Fibroblast of skin of right biceps (primary cell): Measurements from ENCODE around the gene MVK.

Experiments
- DNase-seq: peaks from one replicate; pipeline ENCODE4 v3.0.0-alpha.2; 2013

Gene MVK

GRCh38 chr12:109567967-109568366 is 5.6 kb upstream of the MVK start:
- no peak for DNase-seq

- DNase-seq = no peak
These were observed 5.1 kb upstream of the MVK start for GRCh38 chr12:109568486-109568885.

DNA sequence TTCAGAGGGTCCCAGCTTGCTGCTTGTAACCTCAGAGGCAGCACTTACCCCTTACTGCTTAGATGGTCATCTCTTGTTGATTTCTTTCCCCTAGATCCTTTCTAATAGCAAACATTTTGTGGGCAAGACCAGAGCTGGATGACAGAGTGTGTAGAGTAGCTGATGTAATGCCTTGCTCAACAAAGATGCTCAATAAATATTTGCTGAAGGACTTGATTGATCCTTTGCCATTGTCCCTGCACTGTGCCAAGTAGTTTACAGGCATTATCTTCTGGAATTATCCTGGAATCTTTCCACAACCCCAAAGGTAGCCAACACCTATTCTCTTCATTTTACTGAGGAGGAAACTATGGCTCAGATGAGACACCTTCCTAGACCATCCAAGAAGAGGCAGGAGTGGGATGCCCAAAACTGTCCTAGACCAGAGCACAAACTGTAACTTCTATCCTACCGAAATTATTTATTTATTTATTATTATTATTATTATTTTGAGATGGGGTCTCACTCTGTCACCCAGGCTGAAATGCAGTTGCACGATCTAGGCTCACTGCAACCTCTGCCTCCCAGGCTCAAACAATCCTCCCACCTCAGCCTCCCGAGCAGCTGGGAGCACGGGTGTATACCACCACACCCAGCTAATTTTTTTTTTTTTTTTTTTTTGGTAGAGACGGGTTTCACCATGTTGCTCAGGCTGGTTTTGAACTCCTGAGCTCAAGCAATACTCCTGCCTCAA is 1.7 kb upstream of the MVK start:
- no peak for DNase-seq

DNA sequence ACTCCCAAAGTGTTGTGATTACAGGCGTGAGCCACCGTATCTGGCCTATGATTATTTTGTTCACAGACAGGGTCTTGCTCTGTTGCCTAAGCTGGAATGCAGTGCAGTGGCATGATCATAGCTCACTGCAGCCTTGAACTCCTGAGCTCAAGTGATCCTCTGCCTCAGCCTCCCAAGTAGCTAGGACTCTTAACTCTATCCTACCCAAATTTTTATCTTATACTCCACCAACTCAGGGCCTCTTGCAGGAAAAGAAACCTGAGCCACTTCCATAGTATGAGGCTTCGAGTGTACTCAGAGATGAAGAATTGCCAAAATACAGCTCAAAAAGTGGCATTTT is 1.1 kb upstream of the MVK start:
- no peak for DNase-seq

- DNase-seq = no peak
These were observed 285 bp downstream of the MVK start for GRCh38 chr12:109573914-109574244.

DNA sequence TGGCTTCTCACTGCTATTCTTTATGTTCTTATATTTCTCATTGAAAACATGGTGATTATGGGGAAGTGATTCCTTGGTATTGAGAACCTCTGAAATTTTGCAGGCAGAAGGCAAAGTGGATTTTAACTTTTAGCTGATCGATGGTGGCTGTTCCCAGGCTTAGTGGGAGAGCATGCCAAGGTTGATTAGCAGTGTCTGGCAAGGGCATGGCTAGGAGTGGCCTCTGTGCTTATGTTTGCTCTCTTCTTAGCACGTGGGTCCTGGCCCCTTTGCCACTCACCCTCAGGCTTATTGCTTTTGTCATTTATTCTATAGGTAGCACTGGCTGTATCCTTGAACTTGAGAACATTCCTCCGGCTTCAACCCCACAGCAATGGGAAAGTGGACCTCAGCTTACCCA is 2.1 kb downstream of the MVK start:
- DNase-seq = no peak

- DNase-seq = no peak
These were observed 3.7 kb downstream of the MVK start for GRCh38 chr12:109577311-109577710.

- no peak for DNase-seq
These were observed 4.8 kb downstream of the MVK start for GRCh38 chr12:109578330-109578927.

DNA sequence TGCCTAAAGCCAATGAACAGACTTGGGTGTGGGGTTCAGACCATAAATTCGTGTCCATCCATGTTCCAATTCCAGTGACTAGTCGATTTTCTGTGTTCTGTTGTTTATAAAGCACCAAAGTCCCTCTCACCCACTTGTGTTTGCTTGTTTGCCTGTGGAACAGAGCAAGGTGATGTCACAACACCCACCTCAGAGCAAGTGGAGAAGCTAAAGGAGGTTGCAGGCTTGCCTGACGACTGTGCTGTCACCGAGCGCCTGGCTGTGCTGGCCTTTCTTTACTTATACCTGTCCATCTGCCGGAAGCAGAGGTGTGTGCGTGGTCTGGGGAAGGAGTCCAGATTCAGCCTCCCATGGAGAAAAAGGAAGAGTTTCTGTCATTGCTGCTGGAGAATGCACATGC is 6.0 kb downstream of the MVK start:
- no peak for DNase-seq

- no peak for DNase-seq
These were observed 6.7 kb downstream of the MVK start for GRCh38 chr12:109580272-109580671.

- no peak for DNase-seq
These were observed 7.2 kb downstream of the MVK start for GRCh38 chr12:109580684-109581333.

DNA sequence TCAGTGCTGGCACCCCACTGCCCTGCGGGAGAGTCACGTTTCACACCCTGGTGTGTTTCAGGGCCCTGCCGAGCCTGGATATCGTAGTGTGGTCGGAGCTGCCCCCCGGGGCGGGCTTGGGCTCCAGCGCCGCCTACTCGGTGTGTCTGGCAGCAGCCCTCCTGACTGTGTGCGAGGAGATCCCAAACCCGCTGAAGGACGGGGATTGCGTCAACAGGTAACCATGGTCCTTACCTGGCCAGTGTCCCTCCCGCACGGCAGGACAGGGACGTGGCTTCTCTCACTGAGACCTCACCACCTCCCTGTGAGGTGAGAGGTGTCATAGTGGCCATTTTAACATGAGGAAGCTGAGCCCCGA is 7.7 kb downstream of the MVK start:
- DNase-seq = no peak

DNA sequence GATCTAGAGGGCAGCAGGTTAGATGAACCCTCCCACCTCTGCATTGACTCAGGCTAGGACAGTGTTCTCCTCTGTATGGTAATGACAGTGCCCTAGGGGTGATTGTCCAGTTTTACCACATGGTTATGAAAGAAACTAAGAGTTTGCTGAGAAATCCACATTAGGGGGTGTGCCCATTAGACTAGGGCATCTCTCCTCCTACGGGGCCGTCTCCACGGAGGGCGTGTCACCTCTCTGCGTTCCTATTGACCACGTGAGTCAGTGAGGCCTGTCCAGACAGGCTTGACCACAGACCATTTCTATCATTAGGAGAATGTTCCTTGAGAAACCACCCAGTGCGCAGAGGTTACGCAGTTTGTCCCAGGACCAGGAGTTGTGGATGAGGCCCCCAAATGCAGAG is 8.3 kb downstream of the MVK start:
- no peak for DNase-seq

- no peak for DNase-seq
These were observed 9.0 kb downstream of the MVK start for GRCh38 chr12:109582636-109583035.

- DNase-seq = no peak
These were observed 10.1 kb downstream of the MVK start for GRCh38 chr12:109583733-109584132.

DNA sequence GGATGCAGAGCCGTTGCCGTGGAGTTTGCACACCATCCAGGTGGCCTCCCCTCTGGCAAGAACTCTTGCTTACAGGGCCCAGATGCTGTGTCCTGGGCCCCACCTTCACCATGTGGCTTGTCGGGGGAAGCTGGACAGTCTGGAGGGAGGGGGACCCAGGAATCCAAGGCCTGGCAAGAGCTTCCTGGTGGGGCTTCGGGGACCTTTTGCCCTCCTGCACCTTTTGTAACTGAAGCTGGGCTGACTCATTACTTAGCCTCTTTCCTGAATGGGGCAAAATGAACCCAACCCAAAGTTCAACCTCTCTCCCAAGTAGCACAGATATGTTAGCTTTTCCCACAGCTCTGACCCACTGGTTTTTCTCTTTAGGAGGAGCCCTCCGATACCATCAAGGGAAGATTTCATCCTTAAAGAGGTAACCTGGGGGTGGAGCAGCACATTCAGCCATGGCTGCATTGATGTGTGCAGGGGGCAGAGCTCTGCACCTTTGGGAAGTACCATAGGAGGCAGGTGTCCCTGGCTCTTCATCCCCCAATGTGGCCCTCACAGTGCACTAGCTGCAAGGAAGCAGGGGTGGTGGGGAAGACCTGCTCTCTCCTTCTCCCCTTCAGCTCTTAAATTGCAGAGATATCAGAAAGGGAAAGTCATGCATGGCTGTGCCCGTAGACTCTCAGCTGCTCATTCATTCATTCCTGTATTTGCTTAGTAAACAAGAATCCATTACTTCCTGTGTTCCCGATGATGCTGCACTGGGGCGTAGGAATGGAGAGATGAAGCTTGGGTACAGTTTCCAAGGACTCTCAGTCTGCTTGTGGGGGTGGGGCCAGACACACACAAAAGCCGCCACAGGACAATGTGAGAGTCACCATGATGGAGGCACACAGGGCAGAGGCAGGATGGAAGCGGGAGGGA is 13.0 kb downstream of the MVK start:
- DNase-seq = no peak

GRCh38 chr12:109587921-109588320 is 14.3 kb downstream of the MVK start:
- DNase-seq = no peak

- DNase-seq = no peak
These were observed 15.1 kb downstream of the MVK start for GRCh38 chr12:109588461-109589239.

DNA sequence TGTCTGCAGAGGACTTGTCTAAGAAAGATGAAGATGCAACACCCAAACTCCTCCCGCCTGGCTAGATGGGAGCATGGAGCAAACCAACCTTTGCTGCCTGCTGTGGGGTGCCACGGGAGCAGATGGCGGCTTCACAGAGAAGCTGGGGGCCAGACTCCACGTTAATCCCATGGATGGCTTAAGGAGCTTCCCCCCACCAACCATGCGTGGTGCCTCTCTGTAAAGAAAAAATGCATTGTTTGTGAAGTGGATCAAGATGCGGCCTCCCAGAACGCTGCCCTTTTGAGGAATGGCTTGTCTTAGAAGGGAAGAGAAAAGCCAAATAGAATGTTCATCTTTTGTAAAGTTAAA is 15.6 kb downstream of the MVK start:
- DNase-seq = no peak

DNA sequence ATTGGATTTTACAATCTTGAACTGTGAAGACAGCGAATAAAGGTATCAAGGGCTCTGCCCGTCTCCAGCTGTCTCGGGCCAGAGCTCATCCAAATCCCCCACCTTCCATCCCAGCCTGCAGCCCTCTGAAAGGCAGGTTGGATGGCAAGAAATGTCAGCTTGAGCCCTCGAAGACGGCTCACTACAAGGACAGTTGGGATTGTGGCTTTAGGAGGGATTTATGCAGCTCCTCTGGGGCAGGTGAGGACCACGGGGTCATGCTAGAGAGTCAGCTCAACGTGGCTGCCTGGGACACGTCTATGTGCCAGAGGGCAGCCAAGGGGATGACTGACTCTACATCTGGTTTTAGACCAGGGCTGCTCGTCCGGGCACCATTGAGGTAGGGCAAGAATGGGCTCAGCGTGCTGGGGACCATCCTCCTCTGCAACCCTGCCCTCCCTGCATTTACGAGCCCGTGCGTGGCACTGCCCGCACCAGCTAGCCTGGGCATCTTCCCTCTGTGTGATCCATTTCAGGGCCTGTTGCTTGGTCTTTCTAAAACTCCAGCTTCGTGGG is 16.2 kb downstream of the MVK start:
- DNase-seq = no peak

GRCh38 chr12:109590566-109590965 is 17.0 kb downstream of the MVK start:
- no peak for DNase-seq

GRCh38 chr12:109591041-109591440 is 17.4 kb downstream of the MVK start:
- DNase-seq = no peak
